H9 (cell line): ENCODE measurements around the gene POTEG. TPM values are rescaled to one million over a fixed set of nuclear protein-coding genes. Genes with fewer than 3 reads are reported as not detected.
"Not testable (repeated sequence)": the region's sequence is repeated elsewhere in the genome, so short reads cannot be mapped to it uniquely, and the experiment has no call there.

ENCODE experiments used
- DNase-seq: peaks from one replicate; pipeline ENCODE4 v3.0.0-alpha.2; 2017
- H2AFZ ChIP-seq: one replicate; pipeline ENCODE4 v1.6.1; 2013; ENCODE audit warnings: mild to moderate bottlenecking, low read length, control low read depth, moderate library complexity
- H2AK5ac ChIP-seq: 2 replicates; pipeline ENCODE4 v1.6.1; 2013; ENCODE audit warnings: low read length, control low read depth, mixed read lengths; ENCODE audit not compliant: insufficient read length
- H2BK120ac ChIP-seq: one replicate; pipeline ENCODE4 v1.6.1; 2013; ENCODE audit warnings: low read depth, mild to moderate bottlenecking, low read length, control low read depth, inconsistent platforms; ENCODE audit not compliant: poor library complexity, severe bottlenecking
- H2BK12ac ChIP-seq: 2 replicates; pipeline ENCODE4 v1.6.1; 2013; ENCODE audit warnings: low read length, control low read depth, mixed read lengths, low read depth; ENCODE audit not compliant: insufficient read length
- H2BK15ac ChIP-seq: 2 replicates; pipeline ENCODE4 v1.6.1; 2013; ENCODE audit warnings: low read depth, low read length, control low read depth
- H2BK20ac ChIP-seq: one replicate; pipeline ENCODE4 v1.6.1; 2013; ENCODE audit warnings: low read depth, mild to moderate bottlenecking, low read length, control low read depth, inconsistent platforms; ENCODE audit not compliant: poor library complexity, severe bottlenecking
- H2BK5ac ChIP-seq: 2 replicates; pipeline ENCODE4 v1.6.1; 2013; ENCODE audit warnings: low read length, control low read depth, mixed read lengths; ENCODE audit not compliant: insufficient read length
- H3K14ac ChIP-seq: 2 replicates; pipeline ENCODE4 v1.6.1; 2013; ENCODE audit warnings: low read length, control low read depth; ENCODE audit not compliant: insufficient read depth
- H3K18ac ChIP-seq: 2 replicates; pipeline ENCODE4 v1.6.1; 2013; ENCODE audit warnings: low read depth, mild to moderate bottlenecking, mixed read lengths, low read length, control low read depth; ENCODE audit not compliant: insufficient read length
- H3K23ac ChIP-seq: 2 replicates; pipeline ENCODE4 v1.6.1; 2013; ENCODE audit warnings: low read length, control low read depth, mixed read lengths, low read depth; ENCODE audit not compliant: insufficient read length
- H3K23me2 ChIP-seq: 2 replicates; pipeline ENCODE4 v1.6.1; 2013; ENCODE audit warnings: low read depth, mild to moderate bottlenecking, mixed read lengths, low read length, control low read depth; ENCODE audit not compliant: insufficient read length, poor library complexity, severe bottlenecking
- H3K27ac ChIP-seq: 2 replicates; pipeline ENCODE4 v1.5.1; 2013; ENCODE audit warnings: low read length, control low read depth, mixed read lengths, low read depth; ENCODE audit not compliant: insufficient read length
- H3K27me3 ChIP-seq: 2 replicates; pipeline ENCODE4 v1.6.1; 2013; ENCODE audit warnings: low read length, control low read depth, inconsistent platforms; ENCODE audit not compliant: insufficient read depth
- H3K4ac ChIP-seq: 2 replicates; pipeline ENCODE4 v1.6.1; 2013; ENCODE audit warnings: low read depth, mild to moderate bottlenecking, control low read depth, inconsistent platforms, low read length, moderate library complexity
- H3K4me1 ChIP-seq: 2 replicates; pipeline ENCODE4 v1.6.1; 2013; ENCODE audit warnings: low read length, control low read depth, inconsistent platforms; ENCODE audit not compliant: insufficient read depth
- H3K4me2 ChIP-seq: 2 replicates; pipeline ENCODE4 v1.6.1; 2013; ENCODE audit warnings: low read length, control low read depth, mixed read lengths; ENCODE audit not compliant: insufficient read length, insufficient read depth
- H3K56ac ChIP-seq: 2 replicates; pipeline ENCODE4 v1.6.1; 2013; ENCODE audit warnings: low read depth, mild to moderate bottlenecking, mixed read lengths, low read length, control low read depth; ENCODE audit not compliant: insufficient read length
- H3K79me1 ChIP-seq: 2 replicates; pipeline ENCODE4 v1.6.1; 2013; ENCODE audit warnings: low read depth, mild to moderate bottlenecking, moderate library complexity, low read length, control low read depth, inconsistent platforms; ENCODE audit not compliant: insufficient read depth, poor library complexity, severe bottlenecking
- H3K79me2 ChIP-seq: 2 replicates; pipeline ENCODE4 v1.6.1; 2013; ENCODE audit warnings: low read length, control low read depth, inconsistent platforms; ENCODE audit not compliant: insufficient read depth
- H3K9ac ChIP-seq: 2 replicates; pipeline ENCODE4 v1.6.1; 2013; ENCODE audit warnings: low read length, control low read depth, mixed read lengths; ENCODE audit not compliant: insufficient read length; ENCODE audit errors: extremely low read depth
- H3K9me3 ChIP-seq: one replicate; pipeline ENCODE4 v1.6.1; 2013; ENCODE audit warnings: low read depth, low read length, inconsistent platforms; ENCODE audit not compliant: control insufficient read depth
- H3T11ph ChIP-seq: one replicate; pipeline ENCODE4 v1.6.1; 2013; ENCODE audit warnings: mild to moderate bottlenecking, low read length, control low read depth, inconsistent platforms
- H4K20me1 ChIP-seq: one replicate; pipeline ENCODE4 v1.6.1; 2013; ENCODE audit not compliant: control insufficient read depth, insufficient read length, insufficient read depth
- H4K5ac ChIP-seq: 2 replicates; pipeline ENCODE4 v1.6.1; 2013; ENCODE audit warnings: low read depth, mild to moderate bottlenecking, mixed read lengths, low read length, control low read depth; ENCODE audit not compliant: insufficient read length
- H4K8ac ChIP-seq: replicated peaks from 2 replicates; pipeline ENCODE4 v1.6.1; 2013; ENCODE audit warnings: low read length, control low read depth, mixed read lengths, low read depth; ENCODE audit not compliant: insufficient read length
- H4K91ac ChIP-seq: 2 replicates; pipeline ENCODE4 v1.6.1; 2013; ENCODE audit warnings: low read depth, mild to moderate bottlenecking, moderate library complexity, mixed read lengths, low read length, control low read depth; ENCODE audit not compliant: insufficient read length
- H3K27ac Mint-ChIP-seq, 3 experiments: 2 replicates in 2 of 3; 3 replicates in 1 of 3; pipeline ENCODE4 v1.8.0; 2020 to 2021; ENCODE audit warnings: mixed read lengths in 3 of 3, mild to moderate bottlenecking in 1 of 3, moderate library complexity in 1 of 3
- H3K27me3 Mint-ChIP-seq: 2 replicates; pipeline ENCODE4 v1.8.0; 2021; ENCODE audit warnings: low read depth, mild to moderate bottlenecking, moderate library complexity, mixed read lengths
- H3K36me3 Mint-ChIP-seq, 3 experiments: 2 replicates in 2 of 3; 3 replicates in 1 of 3; pipeline ENCODE4 v1.8.0; 2020 to 2021; ENCODE audit warnings: low read depth in 3 of 3, mixed read lengths in 3 of 3; ENCODE audit not compliant: insufficient read depth in 1 of 3
- H3K4me1 Mint-ChIP-seq, 2 experiments: 2 replicates each; pipeline ENCODE4 v1.8.0; 2020; ENCODE audit warnings: mixed read lengths in 2 of 2
- H3K4me3 Mint-ChIP-seq, 2 experiments: 2 replicates in 1 of 2; 3 replicates in 1 of 2; pipeline ENCODE4 v1.8.0; 2020 to 2021; ENCODE audit warnings: mild to moderate bottlenecking in 2 of 2, mixed read lengths in 2 of 2, moderate library complexity in 1 of 2
- H3K9me3 Mint-ChIP-seq, 2 experiments: 2 replicates in 1 of 2; 3 replicates in 1 of 2; pipeline ENCODE4 v1.8.0; 2020; ENCODE audit warnings: mild to moderate bottlenecking in 2 of 2, mixed read lengths in 2 of 2, moderate library complexity in 1 of 2
- WGBS: extraction: QIAGEN DNeasy Blood & Tissue Kit; methylation state at CpG from one replicate; pipeline ENCODE4 v1.1.7; 2013; ENCODE audit warnings: missing lambda C conversion rate, low lambda C conversion rate, mixed read lengths; ENCODE audit not compliant: insufficient read length; ENCODE audit errors: extremely low coverage; 5-methylcytosine and 5-hydroxymethylcytosine counted together
- total RNA-seq: library from RNA; stranded (reverse); gene quantifications from 2 replicates; pipeline ENCODE4 v1.2.1, GENCODE V29; 2021

POTEG gene
- total RNA-seq, 1 experiment from 2014 or later: not detected

DNA sequence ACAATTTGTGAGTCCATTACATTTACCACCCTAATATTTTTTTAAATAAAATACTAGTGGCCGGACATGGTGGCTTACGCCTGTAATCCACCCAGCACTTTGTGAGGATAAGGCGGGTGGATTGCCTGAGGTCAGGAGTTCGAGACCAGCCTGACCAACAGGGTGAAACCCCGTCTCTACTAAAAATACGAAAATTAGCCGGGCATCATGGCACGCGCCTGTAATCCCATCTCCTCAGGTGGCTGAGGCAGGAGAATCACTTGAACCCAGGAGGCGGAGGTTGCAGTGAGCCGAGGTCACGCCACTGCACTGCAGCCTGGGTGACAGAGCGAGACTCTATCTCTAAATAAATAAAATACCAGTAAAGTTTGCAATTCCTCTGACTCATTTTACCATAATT lies 25.6 kb downstream of the POTEG start:
- H3K36me3 Mint-ChIP-seq, H3K27ac ChIP-seq: not testable (repeated sequence)

GRCh38 chr14:19402097-19402496 lies 32.0 kb downstream of the POTEG start:
- not testable (repeated sequence) for H2BK120ac ChIP-seq, H3K4me3 Mint-ChIP-seq, H2BK20ac ChIP-seq, H3K4me2 ChIP-seq, H4K20me1 ChIP-seq, H3K9ac ChIP-seq, H2AFZ ChIP-seq, H2AK5ac ChIP-seq, H3K79me1 ChIP-seq, H3K9me3 ChIP-seq, H3K18ac ChIP-seq, H4K8ac ChIP-seq, H3K27ac Mint-ChIP-seq, H4K5ac ChIP-seq, H2BK12ac ChIP-seq, H3K4me1 ChIP-seq, H3K14ac ChIP-seq, H3K27me3 ChIP-seq, DNase-seq, H3K27ac ChIP-seq, H3K27me3 Mint-ChIP-seq, H4K91ac ChIP-seq, H3T11ph ChIP-seq, H3K4me1 Mint-ChIP-seq, H3K56ac ChIP-seq, H3K36me3 Mint-ChIP-seq, H2BK5ac ChIP-seq, H3K9me3 Mint-ChIP-seq, H2BK15ac ChIP-seq, H3K23me2 ChIP-seq, H3K79me2 ChIP-seq, H3K23ac ChIP-seq, H3K4ac ChIP-seq
- WGBS: no CpG with 5 or more reads among the region's 18 CpGs

More for the DNA sequence above, 25.6 kb downstream of the POTEG start:
- not testable (repeated sequence) for H4K8ac ChIP-seq, H2BK5ac ChIP-seq, H3K56ac ChIP-seq, H2BK120ac ChIP-seq, H2AFZ ChIP-seq, H2BK15ac ChIP-seq, H3K18ac ChIP-seq, H2AK5ac ChIP-seq, H3K9me3 ChIP-seq, H3K79me2 ChIP-seq, H3K27me3 ChIP-seq, H3K9ac ChIP-seq, H3K23ac ChIP-seq, H2BK20ac ChIP-seq, H3K4ac ChIP-seq, H3K4me1 ChIP-seq, H3K79me1 ChIP-seq, H4K5ac ChIP-seq, H3T11ph ChIP-seq, H3K4me3 Mint-ChIP-seq, H3K27me3 Mint-ChIP-seq, DNase-seq, H3K27ac Mint-ChIP-seq, H3K4me2 ChIP-seq, H3K14ac ChIP-seq, H3K4me1 Mint-ChIP-seq, H3K23me2 ChIP-seq, H4K20me1 ChIP-seq, H4K91ac ChIP-seq, H3K9me3 Mint-ChIP-seq, H2BK12ac ChIP-seq
- no CpG with 5 or more reads among the region's 13 CpGs for WGBS
